Right renal cortex interstitium (tissue), 3 donors: ENCODE measurements around the gene MROH7. TPM values are rescaled to one million over a fixed set of nuclear protein-coding genes. Genes with fewer than 3 reads are reported as not detected.

Experiments used
- DNase-seq, 3 donors: peaks; one replicate each; pipeline ENCODE4 v3.0.0-alpha.2; 2013; ENCODE audit warnings: low read depth in 3 of 3, low spot score in 2 of 3
- polyA plus RNA-seq, 3 donors: library from polyadenylated mRNA; unstranded; fragments of 120-200 nt; gene quantifications; one replicate each; pipeline ENCODE4 v1.2.1, GENCODE V29; 2013; ENCODE audit not compliant: insufficient read length in 3 of 3

The MROH7 gene
- polyA plus RNA-seq, result 1 to 10 TPM; 2.9 to 4.1 (median 4.0) TPM

- no peak for DNase-seq
These were observed at the start of gene MROH7 for GRCh38 chr1:54640863-54641836. Gene MROH7 (plus strand): TSS chr1:54641786. CDS start chr1:54652927, 11,141 bp downstream.

GRCh38 chr1:54593571-54594160 lies 47.9 kb upstream of the MROH7 start:
- no peak for DNase-seq

- DNase-seq, result no peak
These were observed 47.1 kb upstream of the MROH7 start for GRCh38 chr1:54594463-54594862.

GRCh38 chr1:54595956-54596498 lies 45.6 kb upstream of the MROH7 start:
- DNase-seq, result no peak

- DNase-seq, result no peak
These were observed 44.8 kb upstream of the MROH7 start for GRCh38 chr1:54596756-54597155.

- DNase-seq, result no peak
These were observed 44.0 kb upstream of the MROH7 start for GRCh38 chr1:54597455-54598030.

- DNase-seq, result no peak
These were observed 42.3 kb upstream of the MROH7 start for GRCh38 chr1:54599211-54599823.

- DNase-seq, result peak in 2 of 3 donors; percentile 36 to 54
These were observed 40.5 kb upstream of the MROH7 start for GRCh38 chr1:54600947-54601721.

- DNase-seq, result no peak
These were observed 39.9 kb upstream of the MROH7 start for GRCh38 chr1:54601730-54602129.

GRCh38 chr1:54602554-54602953 lies 39.0 kb upstream of the MROH7 start:
- no peak for DNase-seq

GRCh38 chr1:54603241-54603640 lies 38.3 kb upstream of the MROH7 start:
- no peak for DNase-seq

- no peak for DNase-seq
These were observed 37.5 kb upstream of the MROH7 start for GRCh38 chr1:54604051-54604450.

- no peak for DNase-seq
These were observed 36.8 kb upstream of the MROH7 start for GRCh38 chr1:54604572-54605370.

GRCh38 chr1:54606096-54606989 lies 35.2 kb upstream of the MROH7 start:
- no peak for DNase-seq

- no peak for DNase-seq
These were observed 34.6 kb upstream of the MROH7 start for GRCh38 chr1:54606990-54607325.

- no peak for DNase-seq
These were observed 33.6 kb upstream of the MROH7 start for GRCh38 chr1:54607821-54608565.

- DNase-seq, result no peak
These were observed 32.9 kb upstream of the MROH7 start for GRCh38 chr1:54608566-54609230.
